Measurements from ENCODE around the gene MTFP1.

DNA sequence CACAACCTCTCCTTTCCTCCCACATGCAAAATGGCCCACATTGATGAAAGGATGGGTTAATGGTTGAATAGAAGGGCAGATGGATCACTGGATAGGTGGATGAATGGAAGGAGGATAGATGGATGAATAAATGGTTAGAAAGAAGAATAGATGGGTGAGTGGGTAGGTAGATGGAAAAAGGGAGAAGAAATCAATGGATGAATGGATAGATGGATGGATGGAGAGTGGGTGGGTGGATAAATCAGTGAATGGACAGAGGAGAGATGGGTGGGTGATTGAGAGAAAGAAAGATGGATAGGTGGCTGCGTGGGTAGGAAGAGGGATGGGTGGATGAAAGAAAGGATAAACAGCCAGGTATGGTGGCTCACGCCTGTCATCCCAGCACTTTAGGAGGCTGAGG is 45.1 kb downstream of the MTFP1 start:
- TF ChIP-seq EZH2 (IDR thresholded peaks at IDR 0.05; ENCODE audit: low read depth), result no peak
- TF ChIP-seq, protein P1, sequence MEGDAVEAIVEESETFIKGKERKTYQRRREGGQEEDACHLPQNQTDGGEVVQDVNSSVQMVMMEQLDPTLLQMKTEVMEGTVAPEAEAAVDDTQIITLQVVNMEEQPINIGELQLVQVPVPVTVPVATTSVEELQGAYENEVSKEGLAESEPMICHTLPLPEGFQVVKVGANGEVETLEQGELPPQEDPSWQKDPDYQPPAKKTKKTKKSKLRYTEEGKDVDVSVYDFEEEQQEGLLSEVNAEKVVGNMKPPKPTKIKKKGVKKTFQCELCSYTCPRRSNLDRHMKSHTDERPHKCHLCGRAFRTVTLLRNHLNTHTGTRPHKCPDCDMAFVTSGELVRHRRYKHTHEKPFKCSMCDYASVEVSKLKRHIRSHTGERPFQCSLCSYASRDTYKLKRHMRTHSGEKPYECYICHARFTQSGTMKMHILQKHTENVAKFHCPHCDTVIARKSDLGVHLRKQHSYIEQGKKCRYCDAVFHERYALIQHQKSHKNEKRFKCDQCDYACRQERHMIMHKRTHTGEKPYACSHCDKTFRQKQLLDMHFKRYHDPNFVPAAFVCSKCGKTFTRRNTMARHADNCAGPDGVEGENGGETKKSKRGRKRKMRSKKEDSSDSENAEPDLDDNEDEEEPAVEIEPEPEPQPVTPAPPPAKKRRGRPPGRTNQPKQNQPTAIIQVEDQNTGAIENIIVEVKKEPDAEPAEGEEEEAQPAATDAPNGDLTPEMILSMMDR (conservative IDR thresholded peaks at IDR 0.05), result no peak
